ENCODE data around the gene ITGB7. TPM values are rescaled to one million over a fixed set of nuclear protein-coding genes. Genes with fewer than 3 reads are reported as not detected.

Gene ITGB7
- total and polyA plus RNA-seq, 2 of the 4 experiments (the other 2 are of a cell fraction): 0.18 to 0.44 TPM

DNA sequence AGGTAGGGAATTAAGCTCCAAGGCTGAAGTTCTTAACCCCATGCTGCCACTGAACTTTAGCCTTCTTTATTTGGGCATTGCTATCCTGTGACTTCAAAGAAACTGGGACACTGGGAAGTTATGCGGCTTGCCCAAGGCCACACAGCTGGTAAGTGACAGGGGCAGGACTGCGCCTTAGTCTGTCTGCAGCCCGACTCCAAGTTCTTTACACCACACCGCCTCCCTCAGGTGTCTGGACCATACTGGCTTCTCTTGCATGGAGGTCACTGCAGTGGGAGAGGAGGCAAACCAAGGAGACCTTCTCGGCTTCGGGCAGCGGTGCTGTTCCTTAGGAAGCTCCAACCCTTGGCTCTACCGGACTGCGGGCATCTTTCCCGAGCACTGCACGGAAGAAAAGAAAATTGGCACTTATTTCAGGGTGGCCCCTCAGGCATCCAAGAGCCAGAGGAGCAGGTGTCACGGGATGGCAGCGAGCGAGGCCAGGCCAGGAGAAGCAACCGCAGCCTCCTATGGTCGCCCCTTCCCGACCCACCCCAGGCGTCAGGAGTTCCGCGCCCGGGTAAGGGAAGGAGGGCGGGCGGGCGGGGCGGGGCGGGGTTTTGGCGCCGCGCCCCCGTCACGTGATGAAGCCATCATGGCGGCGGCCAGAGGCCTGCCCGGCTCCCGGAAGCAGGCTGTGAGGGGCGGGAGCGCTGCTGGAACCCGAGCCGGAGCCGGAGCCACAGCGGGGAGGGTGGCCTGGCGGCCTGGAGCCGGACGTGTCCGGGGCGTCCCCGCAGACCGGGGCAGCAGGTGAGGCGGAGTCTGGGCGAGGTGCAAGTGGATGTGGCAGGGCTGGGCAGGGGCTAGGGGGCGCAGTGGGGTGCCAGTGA, 44.7 kb upstream of the ITGB7 start (continued):
- TF ChIP-seq, protein P1, sequence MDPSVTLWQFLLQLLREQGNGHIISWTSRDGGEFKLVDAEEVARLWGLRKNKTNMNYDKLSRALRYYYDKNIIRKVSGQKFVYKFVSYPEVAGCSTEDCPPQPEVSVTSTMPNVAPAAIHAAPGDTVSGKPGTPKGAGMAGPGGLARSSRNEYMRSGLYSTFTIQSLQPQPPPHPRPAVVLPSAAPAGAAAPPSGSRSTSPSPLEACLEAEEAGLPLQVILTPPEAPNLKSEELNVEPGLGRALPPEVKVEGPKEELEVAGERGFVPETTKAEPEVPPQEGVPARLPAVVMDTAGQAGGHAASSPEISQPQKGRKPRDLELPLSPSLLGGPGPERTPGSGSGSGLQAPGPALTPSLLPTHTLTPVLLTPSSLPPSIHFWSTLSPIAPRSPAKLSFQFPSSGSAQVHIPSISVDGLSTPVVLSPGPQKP (IDR thresholded peaks at IDR 0.05; ENCODE audit: borderline replicate concordance, low read depth, low read length): no peak
- TF ChIP-seq SMC3 (IDR thresholded peaks at IDR 0.05; ENCODE audit: low read depth, low read length): peak; percentile 38
- TF ChIP-seq RAD21 (IDR thresholded peaks at IDR 0.05; ENCODE audit: low read length): peak; percentile 51
- no peak for TF ChIP-seq NFE2L2 (IDR thresholded peaks at IDR 0.05; ENCODE audit: low read depth, low read length)
